Measurements from ENCODE around the gene ATP6V1C2. TPM values are rescaled to one million over a fixed set of nuclear protein-coding genes. Genes with fewer than 3 reads are reported as not detected.

The ATP6V1C2 gene
- total RNA-seq, 1 donor from 2014 or later, result 0.11 TPM

DNA sequence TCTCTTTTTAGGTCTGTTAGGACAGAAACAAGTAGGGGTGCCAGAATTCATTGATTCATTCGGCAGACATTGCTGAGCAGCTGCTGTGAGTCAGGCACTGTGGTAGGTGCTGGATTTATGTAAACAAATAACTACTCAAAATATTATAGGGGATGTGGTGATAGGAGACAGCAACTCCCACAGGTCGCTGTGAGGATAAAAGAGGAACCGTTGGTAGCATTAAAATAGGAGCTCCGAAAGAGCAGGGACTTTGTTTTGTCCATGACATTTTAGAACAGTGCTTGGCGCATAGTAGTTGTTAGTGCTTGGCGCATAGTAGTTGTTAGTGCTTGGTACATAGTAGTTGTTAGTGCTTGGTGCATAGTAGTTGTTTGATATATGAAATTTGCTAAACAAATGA lies 29.2 kb downstream of the ATP6V1C2 start:
- no peak overlapping the region for H3K4me2 ChIP-seq
- no peak overlapping the region for H3K9ac ChIP-seq
- H3K27me3 ChIP-seq, result no peaks in the 10 kb centered on the region
- Mint-ChIP-seq H3K9me3 (no peaks in the 10 kb centered on the region), H3K4me1 (no peaks in the 10 kb centered on the region), H3K27ac (no peak overlapping the region), H3K27me3 (ENCODE audit: insufficient read depth, low read depth) (peaks cover 10% of the 10 kb centered on the region), H3K4me3 (no peak overlapping the region), H3K36me3 (no peaks in the 10 kb centered on the region)
- no peak overlapping the region for H3K27ac ChIP-seq
- no peak overlapping the region for H3K4me3 ChIP-seq
- no peaks in the 10 kb centered on the region for H3K36me3 ChIP-seq
- H3K79me2 ChIP-seq (ENCODE audit: low read depth), result no peaks in the 10 kb centered on the region
- H3K4me1 ChIP-seq, result no peaks in the 10 kb centered on the region
- no peak overlapping the region for H2AFZ ChIP-seq (replicated peaks)
- no peaks in the 10 kb centered on the region for H3K9me3 ChIP-seq (ENCODE audit: low read depth)
- DNase-seq (ENCODE audit: low spot score), result no peak
- no peaks in the 10 kb centered on the region for H4K20me1 ChIP-seq (ENCODE audit: low read depth)
- no peaks in the 10 kb centered on the region for H3F3A ChIP-seq (ENCODE audit: low read depth)
- TF ChIP-seq, protein P1, sequence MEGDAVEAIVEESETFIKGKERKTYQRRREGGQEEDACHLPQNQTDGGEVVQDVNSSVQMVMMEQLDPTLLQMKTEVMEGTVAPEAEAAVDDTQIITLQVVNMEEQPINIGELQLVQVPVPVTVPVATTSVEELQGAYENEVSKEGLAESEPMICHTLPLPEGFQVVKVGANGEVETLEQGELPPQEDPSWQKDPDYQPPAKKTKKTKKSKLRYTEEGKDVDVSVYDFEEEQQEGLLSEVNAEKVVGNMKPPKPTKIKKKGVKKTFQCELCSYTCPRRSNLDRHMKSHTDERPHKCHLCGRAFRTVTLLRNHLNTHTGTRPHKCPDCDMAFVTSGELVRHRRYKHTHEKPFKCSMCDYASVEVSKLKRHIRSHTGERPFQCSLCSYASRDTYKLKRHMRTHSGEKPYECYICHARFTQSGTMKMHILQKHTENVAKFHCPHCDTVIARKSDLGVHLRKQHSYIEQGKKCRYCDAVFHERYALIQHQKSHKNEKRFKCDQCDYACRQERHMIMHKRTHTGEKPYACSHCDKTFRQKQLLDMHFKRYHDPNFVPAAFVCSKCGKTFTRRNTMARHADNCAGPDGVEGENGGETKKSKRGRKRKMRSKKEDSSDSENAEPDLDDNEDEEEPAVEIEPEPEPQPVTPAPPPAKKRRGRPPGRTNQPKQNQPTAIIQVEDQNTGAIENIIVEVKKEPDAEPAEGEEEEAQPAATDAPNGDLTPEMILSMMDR (IDR thresholded peaks at IDR 0.05), result no peak
- TF ChIP-seq EZH2 (IDR thresholded peaks at IDR 0.05), result no peak
- no peak for TF ChIP-seq EZH2phosphoT487 (IDR thresholded peaks at IDR 0.05)

DNA sequence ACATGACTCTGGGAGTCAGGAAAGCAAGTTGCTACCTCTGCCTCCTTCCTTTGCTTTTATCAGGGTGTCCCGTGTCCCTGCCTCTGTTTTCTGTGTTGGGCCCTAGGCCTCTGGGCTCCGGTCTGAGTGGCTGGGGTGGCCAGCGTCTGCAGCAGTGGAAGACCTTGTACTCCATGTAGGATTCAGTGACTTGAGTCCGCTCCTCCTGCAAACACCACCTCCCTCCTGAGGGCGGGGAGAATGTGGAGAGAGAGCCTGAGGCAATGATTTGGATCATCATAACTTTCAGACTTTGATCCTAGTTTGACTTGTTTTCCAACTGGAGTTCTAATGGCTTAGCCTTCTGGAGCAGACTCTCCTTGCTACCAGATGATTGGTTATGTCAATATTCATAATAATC lies 30.8 kb downstream of the ATP6V1C2 start:
- Histone ChIP-seq H3K9ac (no peak overlapping the region), H2AFZ (replicated peaks) (no peak overlapping the region), H3K79me2 (ENCODE audit: low read depth) (no peaks in the 10 kb centered on the region), H3K4me2 (no peak overlapping the region), H3K27me3 (no peaks in the 10 kb centered on the region), H3K4me3 (no peak overlapping the region), H3K36me3 (no peaks in the 10 kb centered on the region), H3K9me3 (ENCODE audit: low read depth) (no peaks in the 10 kb centered on the region), H4K20me1 (ENCODE audit: low read depth) (no peaks in the 10 kb centered on the region), H3K4me1 (no peaks in the 10 kb centered on the region), H3F3A (ENCODE audit: low read depth) (no peaks in the 10 kb centered on the region), H3K27ac (no peak overlapping the region)
- no peak for DNase-seq (ENCODE audit: low spot score)
- Mint-ChIP-seq H3K4me1 (no peaks in the 10 kb centered on the region), H3K9me3 (no peaks in the 10 kb centered on the region), H3K4me3 (no peak overlapping the region), H3K36me3 (no peaks in the 10 kb centered on the region), H3K27me3 (ENCODE audit: insufficient read depth, low read depth) (peaks cover 15% of the 10 kb centered on the region), H3K27ac (no peak overlapping the region)
- TF ChIP-seq EZH2phosphoT487 (IDR thresholded peaks at IDR 0.05) (no peak), EZH2 (IDR thresholded peaks at IDR 0.05) (no peak)
- TF ChIP-seq, protein P1 (IDR thresholded peaks at IDR 0.05), result no peak

DNA sequence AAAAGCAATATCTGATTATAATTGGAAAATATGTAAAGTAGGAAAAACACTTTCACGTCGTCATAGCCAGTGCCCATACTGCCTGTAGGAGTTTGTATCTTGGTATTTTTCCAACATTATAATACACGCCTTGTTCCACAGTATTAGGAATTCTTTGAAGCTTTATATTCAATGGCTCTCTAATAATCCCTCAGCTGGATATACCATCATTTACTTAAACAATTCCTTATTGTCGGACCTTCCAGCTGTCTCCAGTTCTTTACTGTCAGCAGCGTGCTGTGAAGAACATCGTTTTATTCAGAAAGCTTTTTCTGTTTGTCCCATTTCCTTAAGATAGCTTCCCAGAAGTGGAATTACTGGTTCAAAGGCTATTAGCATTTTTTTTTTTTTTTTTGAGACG lies 31.7 kb downstream of the ATP6V1C2 start:
- TF ChIP-seq, protein P1 (IDR thresholded peaks at IDR 0.05), result no peak
- TF ChIP-seq EZH2phosphoT487 (IDR thresholded peaks at IDR 0.05) (no peak), EZH2 (IDR thresholded peaks at IDR 0.05) (no peak)
- no peaks in the 10 kb centered on the region for H3K9me3 Mint-ChIP-seq
- H3K27me3 ChIP-seq, result no peaks in the 10 kb centered on the region
- no peak overlapping the region for H3K9ac ChIP-seq
- H3K27ac Mint-ChIP-seq, result no peak overlapping the region
- H2AFZ ChIP-seq (replicated peaks), result no peak overlapping the region
- H3K4me2 ChIP-seq, result no peak overlapping the region
- H3K27me3 Mint-ChIP-seq (ENCODE audit: insufficient read depth, low read depth), result peaks cover 15% of the 10 kb centered on the region
- no peak overlapping the region for H3K27ac ChIP-seq
- no peak overlapping the region for H3K4me3 ChIP-seq
- no peaks in the 10 kb centered on the region for H3K36me3 Mint-ChIP-seq
- H3K79me2 ChIP-seq (ENCODE audit: low read depth), result no peaks in the 10 kb centered on the region
- no peaks in the 10 kb centered on the region for H3F3A ChIP-seq (ENCODE audit: low read depth)
- no peak overlapping the region for H3K4me3 Mint-ChIP-seq
- no peaks in the 10 kb centered on the region for H4K20me1 ChIP-seq (ENCODE audit: low read depth)
- DNase-seq (ENCODE audit: low spot score), result no peak
- no peaks in the 10 kb centered on the region for H3K4me1 ChIP-seq
- no peaks in the 10 kb centered on the region for H3K4me1 Mint-ChIP-seq
- no peaks in the 10 kb centered on the region for H3K9me3 ChIP-seq (ENCODE audit: low read depth)
- H3K36me3 ChIP-seq, result no peaks in the 10 kb centered on the region

Measured in neural progenitor cell (in vitro differentiated cells).